ENCODE data around the gene UBR1.

GRCh38 chr15:42903388-42904324 lies 202.2 kb downstream of the UBR1 start:
- no peak for TF ChIP-seq POLR2A (IDR thresholded peaks at IDR 0.05)
- TF ChIP-seq CTCF (IDR thresholded peaks at IDR 0.05): no peak
- TF ChIP-seq EP300 (IDR thresholded peaks at IDR 0.05): no peak

All from tibial nerve (tissue), 4 donors.